Fibroblast of lung (primary cell): ENCODE measurements around the gene NRAP. TPM values are rescaled to one million over a fixed set of nuclear protein-coding genes. Genes with fewer than 3 reads are reported as not detected.

Experiments
- DNase-seq, 2 donors: peaks; one replicate each; pipeline versions ENCODE4 v3.0.0 to v3.0.0-alpha.2; 2010; ENCODE audit warnings: low read depth in 2 of 2
- H2AFZ ChIP-seq: 2 replicates; pipeline ENCODE4 v1.5.1; 2012; ENCODE audit warnings: low read length, control low read depth, inconsistent platforms
- H3K27ac ChIP-seq: 2 replicates; pipeline ENCODE4 v1.5.1; 2011; ENCODE audit warnings: low read length, control low read depth; ENCODE audit not compliant: insufficient read depth
- H3K27me3 ChIP-seq: 2 replicates; pipeline ENCODE4 v1.5.1; 2011; ENCODE audit warnings: mild to moderate bottlenecking, low read length; ENCODE audit not compliant: control insufficient read depth, insufficient read depth
- H3K36me3 ChIP-seq: 2 replicates; pipeline ENCODE4 v1.5.1; 2011; ENCODE audit warnings: low read length; ENCODE audit not compliant: control insufficient read depth, insufficient read depth
- H3K4me1 ChIP-seq: 2 replicates; pipeline ENCODE4 v1.5.1; 2011; ENCODE audit warnings: low read length; ENCODE audit not compliant: control insufficient read depth, insufficient read depth; ENCODE audit errors: extremely low read depth
- H3K4me2 ChIP-seq: 2 replicates; pipeline ENCODE4 v1.5.1; 2011; ENCODE audit warnings: low read length, control low read depth; ENCODE audit not compliant: insufficient read depth; ENCODE audit errors: extremely low read depth
- H3K4me3 ChIP-seq, 4 experiments: fragments of 200-600 bp in 1 of 4; sonication (generic) in 1 of 4; replicated peaks in 1 of 4; 2 replicates each; pipeline ENCODE4 v1.5.1; 2011 to 2016; ENCODE audit warnings: low read length in 4 of 4, low read depth in 3 of 4, mild to moderate bottlenecking in 3 of 4, control low read depth in 2 of 4, inconsistent platforms in 1 of 4, mixed read lengths in 1 of 4; ENCODE audit not compliant: insufficient read depth in 1 of 4; ENCODE audit errors: control extremely low read depth in 1 of 4
- H3K79me2 ChIP-seq: 2 replicates; pipeline ENCODE4 v1.5.1; 2012; ENCODE audit warnings: mild to moderate bottlenecking, low read length, inconsistent platforms; ENCODE audit not compliant: control insufficient read depth, insufficient read depth
- H3K9ac ChIP-seq: 2 replicates; pipeline ENCODE4 v1.5.1; 2011; ENCODE audit warnings: mild to moderate bottlenecking, low read length, control low read depth; ENCODE audit not compliant: insufficient read depth
- H3K9me3 ChIP-seq: 2 replicates; pipeline ENCODE4 v1.5.1; 2012; ENCODE audit warnings: low read depth, low read length; ENCODE audit not compliant: control insufficient read depth, insufficient read depth
- H4K20me1 ChIP-seq: 2 replicates; pipeline ENCODE4 v1.5.1; 2011; ENCODE audit warnings: low read length; ENCODE audit not compliant: control insufficient read depth, insufficient read depth; ENCODE audit errors: extremely low read depth
- EZH2 ChIP-seq: IDR thresholded peaks from 2 replicates; pipeline ENCODE4 v1.5.1; 2012; ENCODE audit warnings: low read length, control low read depth, mild to moderate bottlenecking; ENCODE audit errors: missing control alignments
- polyA plus RNA-seq, 2 donors: library from polyadenylated mRNA; depleted of rRNA in 1 of 2; stranded (reverse) in 1 of 2; unstranded in 1 of 2; fragments of >200 nt; gene quantifications; 2 replicates each; pipeline ENCODE4 v1.2.1, GENCODE V29; 2011 to 2012; ENCODE audit warnings: missing spikeins in 1 of 2
- total RNA-seq: library from RNA; depleted of rRNA; stranded (reverse); fragments of >200 nt; gene quantifications from 2 replicates; pipeline ENCODE4 v1.2.1, GENCODE V29; 2014
- TF ChIP-seq, protein P1 (sequence below), 2 donors: IDR thresholded peaks in 1 of 2; conservative IDR thresholded peaks in 1 of 2; 1 replicate in 1 of 2; 2 replicates in 1 of 2; pipeline ENCODE4 v1.5.1; 2011 to 2012; ENCODE audit warnings: low read length in 2 of 2, control low read depth in 1 of 2, inconsistent platforms in 1 of 2, low read depth in 1 of 2, mild to moderate bottlenecking in 1 of 2

Gene NRAP
- total and polyA plus RNA-seq, 2 donors (not counting 1 experiment from before 2014, with no cell fraction given): not detected

DNA sequence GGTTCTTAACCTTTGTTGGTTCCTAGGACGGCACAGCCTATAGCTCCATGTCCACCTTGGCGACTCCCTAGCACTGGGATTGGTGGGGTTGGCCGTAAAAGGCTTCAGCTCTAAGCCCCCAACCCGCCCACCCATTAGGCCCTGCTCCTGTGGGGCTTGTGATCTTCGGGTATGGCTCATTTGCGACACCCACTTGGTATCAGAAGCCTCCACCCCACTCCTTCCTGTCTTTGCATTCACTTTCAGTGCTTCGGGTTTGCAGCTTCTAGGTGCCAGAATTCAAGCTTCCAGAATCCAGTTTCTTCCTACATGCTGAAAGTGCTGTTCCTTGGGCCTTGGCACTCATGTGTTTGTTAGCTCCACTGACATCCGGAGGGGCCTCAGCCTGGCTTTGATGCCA is 71.5 kb downstream of the NRAP start:
- Histone ChIP-seq H3K4me1 (no peaks in the 10 kb centered on the region), H3K27ac (no peak overlapping the region), H3K36me3 (no peaks in the 10 kb centered on the region), H3K9me3 (no peaks in the 10 kb centered on the region), H3K4me3 (no peak overlapping the region), H3K79me2 (no peaks in the 10 kb centered on the region), H4K20me1 (no peaks in the 10 kb centered on the region), H2AFZ (no peak overlapping the region), H3K9ac (no peak overlapping the region), H3K4me2 (no peak overlapping the region), H3K27me3 (no peaks in the 10 kb centered on the region)
- DNase-seq: no peak
- no peak for TF ChIP-seq EZH2
- TF ChIP-seq, protein P1, sequence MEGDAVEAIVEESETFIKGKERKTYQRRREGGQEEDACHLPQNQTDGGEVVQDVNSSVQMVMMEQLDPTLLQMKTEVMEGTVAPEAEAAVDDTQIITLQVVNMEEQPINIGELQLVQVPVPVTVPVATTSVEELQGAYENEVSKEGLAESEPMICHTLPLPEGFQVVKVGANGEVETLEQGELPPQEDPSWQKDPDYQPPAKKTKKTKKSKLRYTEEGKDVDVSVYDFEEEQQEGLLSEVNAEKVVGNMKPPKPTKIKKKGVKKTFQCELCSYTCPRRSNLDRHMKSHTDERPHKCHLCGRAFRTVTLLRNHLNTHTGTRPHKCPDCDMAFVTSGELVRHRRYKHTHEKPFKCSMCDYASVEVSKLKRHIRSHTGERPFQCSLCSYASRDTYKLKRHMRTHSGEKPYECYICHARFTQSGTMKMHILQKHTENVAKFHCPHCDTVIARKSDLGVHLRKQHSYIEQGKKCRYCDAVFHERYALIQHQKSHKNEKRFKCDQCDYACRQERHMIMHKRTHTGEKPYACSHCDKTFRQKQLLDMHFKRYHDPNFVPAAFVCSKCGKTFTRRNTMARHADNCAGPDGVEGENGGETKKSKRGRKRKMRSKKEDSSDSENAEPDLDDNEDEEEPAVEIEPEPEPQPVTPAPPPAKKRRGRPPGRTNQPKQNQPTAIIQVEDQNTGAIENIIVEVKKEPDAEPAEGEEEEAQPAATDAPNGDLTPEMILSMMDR (conservative IDR thresholded peaks at IDR 0.05 in 1 of 2, IDR thresholded peaks at IDR 0.05 in 1 of 2; ENCODE audit: low read depth in 1 of 2, low read length in 2 of 2): no peak

DNA sequence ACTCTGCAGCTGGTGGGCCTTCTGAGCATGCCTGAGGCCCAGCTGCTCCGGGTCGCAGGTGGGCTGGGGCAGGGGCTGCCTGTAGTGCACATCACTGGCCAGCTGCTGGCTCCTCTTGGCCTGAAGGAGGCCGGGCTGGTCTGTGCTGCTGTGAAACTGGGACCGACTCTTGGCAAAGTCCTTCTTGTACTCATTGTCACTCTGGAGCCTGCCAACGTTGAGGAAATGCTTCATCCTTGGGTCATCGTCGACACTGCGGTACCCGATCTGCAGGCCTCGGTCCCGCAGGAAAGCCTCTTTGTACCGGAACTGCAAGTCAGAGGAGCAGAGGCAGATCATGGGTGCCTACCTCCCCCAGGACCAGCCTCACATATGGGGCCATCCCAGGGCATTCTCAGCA is 73.3 kb downstream of the NRAP start:
- Histone ChIP-seq H3K9ac (no peak overlapping the region), H3K9me3 (no peaks in the 10 kb centered on the region), H3K27ac (no peak overlapping the region), H3K27me3 (no peaks in the 10 kb centered on the region), H2AFZ (no peak overlapping the region), H3K79me2 (no peaks in the 10 kb centered on the region), H3K4me2 (no peak overlapping the region), H3K36me3 (no peaks in the 10 kb centered on the region), H3K4me1 (no peaks in the 10 kb centered on the region), H4K20me1 (no peaks in the 10 kb centered on the region), H3K4me3 (no peak overlapping the region)
- TF ChIP-seq, protein P1 (conservative IDR thresholded peaks at IDR 0.05 in 1 of 2, IDR thresholded peaks at IDR 0.05 in 1 of 2; ENCODE audit: low read depth in 1 of 2, low read length in 2 of 2): no peak
- no peak for TF ChIP-seq EZH2
- DNase-seq: no peak

DNA sequence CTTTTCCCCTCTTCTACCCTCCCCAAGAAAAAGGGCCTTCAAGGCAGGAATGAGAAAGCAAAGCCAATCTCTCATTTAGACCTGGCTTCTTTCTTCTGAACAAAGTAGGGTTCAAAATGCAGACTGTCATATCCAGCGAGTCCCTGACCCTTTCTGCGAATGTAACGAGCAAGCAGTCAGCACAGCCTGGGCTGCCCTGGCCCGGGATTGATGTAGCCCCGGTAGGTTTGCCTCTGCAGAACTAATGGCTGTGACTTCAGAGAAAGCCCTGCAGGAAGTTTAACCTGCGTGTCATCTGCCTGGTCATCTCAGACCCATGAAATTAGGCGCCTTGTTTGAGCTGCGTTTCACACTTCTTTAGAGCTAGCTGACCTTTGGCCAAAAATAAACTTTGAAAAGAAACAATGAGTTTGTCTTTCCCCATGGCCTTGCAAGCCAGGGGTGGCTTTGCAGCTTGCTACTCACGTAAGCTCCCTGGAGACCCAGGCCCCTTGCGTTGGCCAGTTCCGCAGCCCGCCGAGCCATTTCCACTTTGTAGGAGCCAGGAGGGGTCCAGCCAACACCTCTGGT is 74.6 kb downstream of the NRAP start:
- Histone ChIP-seq H3K9me3 (no peaks in the 10 kb centered on the region), H3K4me1 (no peaks in the 10 kb centered on the region), H3K36me3 (no peaks in the 10 kb centered on the region), H4K20me1 (no peaks in the 10 kb centered on the region), H3K79me2 (no peaks in the 10 kb centered on the region), H3K4me3 (no peak overlapping the region), H3K9ac (no peak overlapping the region), H3K27ac (no peak overlapping the region), H3K27me3 (no peaks in the 10 kb centered on the region), H3K4me2 (no peak overlapping the region), H2AFZ (no peak overlapping the region)
- TF ChIP-seq, protein P1 (conservative IDR thresholded peaks at IDR 0.05 in 1 of 2, IDR thresholded peaks at IDR 0.05 in 1 of 2; ENCODE audit: low read depth in 1 of 2, low read length in 2 of 2): no peak
- no peak for TF ChIP-seq EZH2
- DNase-seq: no peak
